ENCODE results near the gene DDX50. TPM values are rescaled to one million over a fixed set of nuclear protein-coding genes. Genes with fewer than 3 reads are reported as not detected.
"Not testable (repeated sequence)": the region's sequence is repeated elsewhere in the genome, so short reads cannot be mapped to it uniquely, and the experiment has no call there.

Gene DDX50
- total RNA-seq, 1 donor from 2014 or later = 51.1 TPM

- Mint-ChIP-seq H3K4me1 (no peaks in the 10 kb centered on the region), H3K27me3 (ENCODE audit: low read depth) (no peaks in the 10 kb centered on the region), H3K4me3 (no peak overlapping the region), H3K36me3 (peaks cover 19% of the 10 kb centered on the region), H3K9me3 (no peaks in the 10 kb centered on the region), H3K27ac (no peak overlapping the region)
- TF ChIP-seq, protein P1, sequence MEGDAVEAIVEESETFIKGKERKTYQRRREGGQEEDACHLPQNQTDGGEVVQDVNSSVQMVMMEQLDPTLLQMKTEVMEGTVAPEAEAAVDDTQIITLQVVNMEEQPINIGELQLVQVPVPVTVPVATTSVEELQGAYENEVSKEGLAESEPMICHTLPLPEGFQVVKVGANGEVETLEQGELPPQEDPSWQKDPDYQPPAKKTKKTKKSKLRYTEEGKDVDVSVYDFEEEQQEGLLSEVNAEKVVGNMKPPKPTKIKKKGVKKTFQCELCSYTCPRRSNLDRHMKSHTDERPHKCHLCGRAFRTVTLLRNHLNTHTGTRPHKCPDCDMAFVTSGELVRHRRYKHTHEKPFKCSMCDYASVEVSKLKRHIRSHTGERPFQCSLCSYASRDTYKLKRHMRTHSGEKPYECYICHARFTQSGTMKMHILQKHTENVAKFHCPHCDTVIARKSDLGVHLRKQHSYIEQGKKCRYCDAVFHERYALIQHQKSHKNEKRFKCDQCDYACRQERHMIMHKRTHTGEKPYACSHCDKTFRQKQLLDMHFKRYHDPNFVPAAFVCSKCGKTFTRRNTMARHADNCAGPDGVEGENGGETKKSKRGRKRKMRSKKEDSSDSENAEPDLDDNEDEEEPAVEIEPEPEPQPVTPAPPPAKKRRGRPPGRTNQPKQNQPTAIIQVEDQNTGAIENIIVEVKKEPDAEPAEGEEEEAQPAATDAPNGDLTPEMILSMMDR (IDR thresholded peaks at IDR 0.05; ENCODE audit: unreplicated experiment) = no peak
- no peak for DNase-seq (ENCODE audit: low spot score in 2 of 2, unreplicated experiment in 2 of 2)
These were observed 37.8 kb downstream of the DDX50 start for GRCh38 chr10:68938884-68939283.

DNA sequence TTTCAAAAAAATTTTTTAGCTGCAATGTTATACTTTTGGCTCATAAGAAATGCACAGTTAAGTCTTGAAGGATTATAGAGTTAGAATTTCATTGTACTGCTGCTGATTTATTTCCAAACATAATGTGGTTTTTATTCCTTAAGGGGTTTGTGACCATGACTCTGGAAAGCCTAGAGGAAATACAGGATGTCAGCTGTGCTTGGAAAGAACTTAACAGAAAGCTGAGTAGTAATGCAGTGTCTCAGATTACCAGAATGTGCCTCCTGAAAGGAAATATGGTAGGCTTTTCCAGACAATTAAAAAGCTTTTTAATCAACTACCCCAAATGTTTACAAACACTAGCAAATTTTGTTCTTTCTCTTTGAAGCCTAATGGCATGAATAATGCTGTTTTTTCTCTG, 39.8 kb downstream of the DDX50 start:
- peaks cover 15% of the 10 kb centered on the region for H3K36me3 Mint-ChIP-seq
- H3K27me3 Mint-ChIP-seq (ENCODE audit: low read depth); H3K4me1 Mint-ChIP-seq; DNase-seq (ENCODE audit: low spot score in 2 of 2, unreplicated experiment in 2 of 2); H3K27ac Mint-ChIP-seq; H3K4me3 Mint-ChIP-seq; H3K9me3 Mint-ChIP-seq: not testable (repeated sequence)

- Mint-ChIP-seq H3K4me1 (no peaks in the 10 kb centered on the region), H3K4me3 (no peak overlapping the region), H3K27me3 (ENCODE audit: low read depth) (no peaks in the 10 kb centered on the region), H3K27ac (no peak overlapping the region), H3K9me3 (no peaks in the 10 kb centered on the region), H3K36me3 (peaks cover 13% of the 10 kb centered on the region)
- no peak for DNase-seq (ENCODE audit: low spot score in 2 of 2, unreplicated experiment in 2 of 2)
- TF ChIP-seq, protein P1 (IDR thresholded peaks at IDR 0.05; ENCODE audit: unreplicated experiment) = no peak
These were observed 49.5 kb downstream of the DDX50 start for GRCh38 chr10:68950598-68950997.

DNA sequence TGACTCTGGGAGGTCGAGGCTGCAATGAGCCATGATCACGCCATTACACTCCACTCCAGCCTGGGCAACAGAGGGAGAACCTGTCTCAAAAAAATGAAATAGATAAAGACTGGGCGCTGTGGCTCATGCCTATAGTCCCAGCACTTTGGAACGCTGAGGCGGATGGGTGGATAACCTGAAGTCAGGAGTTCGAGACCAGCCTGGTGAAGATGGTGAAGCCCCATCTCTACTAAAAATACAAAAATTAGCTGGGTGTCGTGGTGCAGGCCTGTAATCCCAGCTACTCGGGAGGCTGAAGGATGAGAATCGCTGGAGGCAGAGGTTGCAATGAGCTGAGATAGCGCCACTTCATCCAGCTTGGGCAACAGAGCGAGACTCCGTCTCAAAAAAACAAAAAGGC, 53.8 kb downstream of the DDX50 start:
- Mint-ChIP-seq H3K4me1 (peaks cover 9% of the 10 kb centered on the region), H3K27ac (peak overlapping the region; percentile 43)

GRCh38 chr10:68955355-68955831, 54.3 kb downstream of the DDX50 start:
- TF ChIP-seq, protein P1 (IDR thresholded peaks at IDR 0.05; ENCODE audit: unreplicated experiment) = no peak
- H3K9me3 Mint-ChIP-seq = no peaks in the 10 kb centered on the region
- H3K4me3 Mint-ChIP-seq = peak overlapping the region; percentile 99
- peaks cover 4% of the 10 kb centered on the region for H3K36me3 Mint-ChIP-seq
- H3K4me1 Mint-ChIP-seq = peaks cover 9% of the 10 kb centered on the region
- no peak for DNase-seq (ENCODE audit: low spot score in 2 of 2, unreplicated experiment in 2 of 2)
- H3K27me3 Mint-ChIP-seq (ENCODE audit: low read depth) = no peaks in the 10 kb centered on the region
- H3K27ac Mint-ChIP-seq = peak overlapping the region; percentile 100

More for the DNA sequence above, 53.8 kb downstream of the DDX50 start:
- Mint-ChIP-seq H3K9me3 (no peaks in the 10 kb centered on the region), H3K36me3 (peaks cover 3% of the 10 kb centered on the region), H3K27me3 (ENCODE audit: low read depth) (no peaks in the 10 kb centered on the region), H3K4me3 (peak overlapping the region; percentile 52)
- TF ChIP-seq, protein P1 (IDR thresholded peaks at IDR 0.05; ENCODE audit: unreplicated experiment) = no peak
- DNase-seq (ENCODE audit: low spot score in 2 of 2, unreplicated experiment in 2 of 2) = no peak

- Mint-ChIP-seq H3K4me3 (peak within 1 kb of the TSS; percentile 99), H3K27ac (peak within 1 kb of the TSS; percentile 100), H3K36me3 (peaks cover 4% of the 10 kb centered on the region), H3K9me3 (no peaks in the 10 kb centered on the region), H3K27me3 (ENCODE audit: low read depth) (no peaks in the 10 kb centered on the region), H3K4me1 (peaks cover 9% of the 10 kb centered on the region)
- peak; percentile 56 to 81 for DNase-seq (ENCODE audit: low spot score in 2 of 2, unreplicated experiment in 2 of 2)
- TF ChIP-seq, protein P1 (IDR thresholded peaks at IDR 0.05; ENCODE audit: unreplicated experiment) = no peak
These were observed 54.9 kb downstream of the DDX50 start, which contains the start of gene DDX21 for GRCh38 chr10:68955832-68956532. TSS of gene DDX21 (plus strand) at chr10:68956170. CDS start at chr10:68956226, 56 bp downstream.

Measured in mesothelial cell of epicardium (in vitro differentiated cells).